ENCODE data around the gene SBNO1.

DNA sequence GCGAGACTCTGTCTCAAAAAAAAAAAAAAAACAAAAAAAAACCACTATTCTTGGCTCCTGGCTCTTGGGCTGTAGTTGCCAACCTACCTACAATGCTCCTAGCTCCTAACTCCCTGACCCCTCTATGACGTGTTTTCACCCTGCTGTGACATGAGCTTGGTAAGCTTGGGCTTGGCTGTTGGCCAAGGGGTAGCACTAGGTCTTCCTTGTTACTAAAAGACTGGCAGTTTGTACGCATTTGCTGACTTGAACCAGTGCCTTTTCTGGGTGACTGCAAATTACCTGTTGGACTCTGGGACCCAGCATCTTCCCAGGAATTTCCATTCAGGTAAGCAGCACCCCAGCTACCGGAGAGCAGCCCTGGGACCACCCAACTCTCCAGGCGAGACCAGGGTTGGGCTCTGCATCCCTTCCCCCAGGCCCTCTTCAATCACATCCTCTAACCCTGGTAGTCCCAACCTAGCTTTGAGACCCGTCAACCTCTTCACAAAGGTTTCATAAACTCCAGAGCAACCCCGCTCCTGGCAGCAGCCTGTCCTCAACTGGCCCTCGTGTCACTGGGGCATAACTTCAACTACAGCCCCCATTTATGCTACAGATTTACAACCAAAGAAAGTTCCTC, 101.3 kb downstream of the SBNO1 start:
- TF ChIP-seq POLR2A (IDR thresholded peaks at IDR 0.05; ENCODE audit: low read length) (no peak), GATA1 (IDR thresholded peaks at IDR 0.05; ENCODE audit: low read depth, low read length) (no peak)

Measured in erythroblast (primary cell).